Gastroesophageal sphincter (tissue), 4 donors: Measurements from ENCODE around the gene LAD1. TPM values are rescaled to one million over a fixed set of nuclear protein-coding genes. Genes with fewer than 3 reads are reported as not detected.

Source experiments
- ATAC-seq: fragments of 150-250 bp; one replicate; pipeline ENCODE4 v1.9.1; 2016; ENCODE audit warnings: mild to moderate bottlenecking, moderate library complexity
- H3K27ac ChIP-seq, 4 donors: fragments of 200-600 bp; sonication (generic) in 3 of 4; 1 replicate in 3 of 4; 2 replicates in 1 of 4; pipeline ENCODE4 v1.5.1; 2016 to 2019
- H3K27me3 ChIP-seq: fragments of 200-600 bp; sonication (generic); one replicate; pipeline ENCODE4 v1.5.1; 2019
- H3K36me3 ChIP-seq, 2 donors: fragments of 200-600 bp; sonication (generic); one replicate each; pipeline ENCODE4 v1.5.1; 2019; ENCODE audit warnings: control low read depth in 1 of 2
- H3K4me1 ChIP-seq, 3 donors: fragments of 200-600 bp; sonication (generic); 1 replicate in 2 of 3; 2 replicates in 1 of 3; pipeline ENCODE4 v1.5.1; 2016 to 2019; ENCODE audit warnings: control low read depth in 2 of 3
- H3K4me3 ChIP-seq, 2 donors: fragments of 200-600 bp; sonication (generic); one replicate each; pipeline ENCODE4 v1.5.1; 2019; ENCODE audit warnings: mild to moderate bottlenecking in 1 of 2, moderate library complexity in 1 of 2
- H3K9me3 ChIP-seq, 3 donors: fragments of 200-600 bp; sonication (generic); one replicate each; pipeline ENCODE4 v1.5.1; 2017 to 2019; ENCODE audit warnings: control low read depth in 2 of 3
- CTCF ChIP-seq, 4 experiments: fragments of 200-600 bp in 2 of 4; fragments of 450-650 bp in 2 of 4; sonication (generic) in 1 of 4; IDR thresholded peaks; one replicate each; pipeline ENCODE4 v1.5.1; 2017 to 2019; ENCODE audit warnings: antibody characterized with exemption in 4 of 4, mild to moderate bottlenecking in 2 of 4, moderate library complexity in 2 of 4
- EP300 ChIP-seq: sonication (generic); formaldehyde crosslinking; IDR thresholded peaks from one replicate; pipeline ENCODE4 v1.6.1; 2017; ENCODE audit warnings: antibody characterized with exemption, mild to moderate bottlenecking
- POLR2A ChIP-seq, 2 donors: fragments of 450-650 bp; IDR thresholded peaks; one replicate each; pipeline ENCODE4 v1.6.1; 2017; ENCODE audit warnings: antibody characterized with exemption in 2 of 2, mild to moderate bottlenecking in 2 of 2, moderate library complexity in 1 of 2
- POLR2AphosphoS5 ChIP-seq: sonication (generic); formaldehyde crosslinking; IDR thresholded peaks from one replicate; pipeline ENCODE4 v1.6.1; 2017; ENCODE audit warnings: antibody characterized with exemption
- WGBS, 2 donors: methylation state at CpG; one replicate each; pipeline ENCODE4 v1.1.5; 2018; ENCODE audit warnings: low coverage in 1 of 2; 5-methylcytosine and 5-hydroxymethylcytosine counted together
- total RNA-seq, 4 donors: library from RNA; depleted of rRNA; stranded (reverse); fragments of >200 nt; gene quantifications; one replicate each; pipeline ENCODE4 v1.1.0, GENCODE V29; 2016

LAD1 gene
- total RNA-seq, 4 donors from 2014 or later: 1.2 to 24.1 (median 1.9) TPM

GRCh38 chr1:201404722-201405483 lies 5.8 kb upstream of the LAD1 start:
- H3K4me3 ChIP-seq: no peak overlapping the region
- peaks cover 38% of the 10 kb centered on the region for H3K27me3 ChIP-seq
- H3K9me3 ChIP-seq: no peaks in the 10 kb centered on the region
- H3K36me3 ChIP-seq: no peaks in the 10 kb centered on the region
- TF ChIP-seq POLR2A (IDR thresholded peaks at IDR 0.05) (no peak), EP300 (no peak), POLR2AphosphoS5 (no peak), CTCF (IDR thresholded peaks at IDR 0.05) (no peak)
- no peak overlapping the region for H3K27ac ChIP-seq
- 100% methylated on average over 2 of the region's 11 CpGs; no CpG with 5 or more reads in 1 of the 2 donors for WGBS, 2 donors
- no peaks in the 10 kb centered on the region for H3K4me1 ChIP-seq
- no peak for ATAC-seq

DNA sequence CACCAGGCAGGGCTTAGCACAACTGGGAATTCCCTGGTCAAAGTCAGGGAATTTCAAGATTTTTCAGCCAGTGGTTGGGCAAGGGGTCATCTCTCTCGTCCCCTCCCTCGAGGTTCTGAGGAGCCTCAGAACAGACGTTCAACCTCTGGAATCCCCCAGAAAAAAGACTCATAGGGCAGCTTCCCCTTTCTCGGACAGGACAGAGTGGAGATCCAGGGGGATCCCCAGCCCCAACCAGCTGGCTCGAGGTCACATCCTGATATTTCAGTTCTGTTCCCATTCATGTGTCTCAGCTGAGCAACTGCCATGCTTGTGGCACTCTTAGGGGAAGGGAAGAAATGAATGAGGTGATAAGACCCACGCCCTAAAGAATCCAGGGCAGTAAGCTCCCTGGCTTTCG lies 4.9 kb upstream of the LAD1 start:
- Histone ChIP-seq H3K27me3 (peaks cover 47% of the 10 kb centered on the region), H3K9me3 (no peaks in the 10 kb centered on the region), H3K36me3 (no peaks in the 10 kb centered on the region), H3K4me3 (no peak overlapping the region), H3K27ac (no peak overlapping the region), H3K4me1 (peaks cover 0 to 8% (median 5%) of the 10 kb centered on the region in 3 donors)
- WGBS, 2 donors: 54 to 100% methylated on average over 1 to 5 of the region's 7 CpGs
- no peak for ATAC-seq
- TF ChIP-seq EP300: no peak
- no peak for TF ChIP-seq CTCF (IDR thresholded peaks at IDR 0.05)
- no peak for TF ChIP-seq POLR2AphosphoS5
- TF ChIP-seq POLR2A (IDR thresholded peaks at IDR 0.05): no peak

DNA sequence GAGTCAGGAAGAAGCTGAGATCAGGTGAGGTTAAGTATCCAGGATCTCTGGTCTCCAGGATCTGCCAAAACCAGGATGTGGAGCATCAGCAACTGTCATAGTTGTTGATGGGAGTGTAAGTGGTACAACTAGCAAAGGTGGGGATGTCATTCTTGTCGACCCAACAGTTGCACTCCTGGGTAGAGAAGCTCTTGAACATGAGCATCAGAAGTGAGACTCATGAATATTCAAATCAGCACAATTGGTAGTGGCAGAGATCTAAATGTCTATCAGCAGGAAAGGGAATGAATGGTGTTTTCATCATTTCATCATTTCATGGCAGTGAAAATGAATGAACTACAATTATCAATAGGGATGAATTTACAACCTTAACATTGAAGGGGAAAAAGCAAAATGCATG lies 4.2 kb upstream of the LAD1 start:
- WGBS, 2 donors: 33 to 75% methylated on average over 1 of the region's 1 CpG
- H3K4me3 ChIP-seq: no peak overlapping the region
- H3K9me3 ChIP-seq: no peaks in the 10 kb centered on the region
- no peak overlapping the region for H3K27ac ChIP-seq
- no peaks in the 10 kb centered on the region for H3K36me3 ChIP-seq
- no peak for ATAC-seq
- H3K27me3 ChIP-seq: peaks cover 54% of the 10 kb centered on the region
- no peak for TF ChIP-seq EP300
- no peak for TF ChIP-seq POLR2AphosphoS5
- TF ChIP-seq CTCF (IDR thresholded peaks at IDR 0.05): no peak
- no peak for TF ChIP-seq POLR2A (IDR thresholded peaks at IDR 0.05)
- H3K4me1 ChIP-seq: peaks cover 0 to 11% (median 7%) of the 10 kb centered on the region in 3 donors

- Histone ChIP-seq H3K9me3 (no peaks in the 10 kb centered on the region), H3K27me3 (peaks cover 70% of the 10 kb centered on the region), H3K4me3 (no peak overlapping the region), H3K36me3 (no peaks in the 10 kb centered on the region), H3K4me1 (peaks cover 0 to 11% (median 7%) of the 10 kb centered on the region in 3 donors), H3K27ac (no peak overlapping the region)
- WGBS, 2 donors: 92% methylated on average over 2 of the region's 2 CpGs; no CpG with 5 or more reads in 1 of the 2 donors
- no peak for TF ChIP-seq POLR2AphosphoS5
- no peak for TF ChIP-seq EP300
- no peak for TF ChIP-seq POLR2A (IDR thresholded peaks at IDR 0.05)
- TF ChIP-seq CTCF (IDR thresholded peaks at IDR 0.05): no peak
- ATAC-seq: no peak
These were observed 2.6 kb upstream of the LAD1 start for GRCh38 chr1:201401700-201402099.

GRCh38 chr1:201400852-201401230 lies 1.7 kb upstream of the LAD1 start:
- H3K9me3 ChIP-seq: no peaks in the 10 kb centered on the region
- WGBS, 2 donors: 33 to 94% methylated on average over 1 to 2 of the region's 2 CpGs
- no peak overlapping the region for H3K4me3 ChIP-seq
- no peak for ATAC-seq
- peaks cover 71% of the 10 kb centered on the region for H3K27me3 ChIP-seq
- H3K27ac ChIP-seq: no peak overlapping the region
- TF ChIP-seq POLR2AphosphoS5: no peak
- TF ChIP-seq CTCF (IDR thresholded peaks at IDR 0.05): no peak
- TF ChIP-seq EP300: no peak
- TF ChIP-seq POLR2A (IDR thresholded peaks at IDR 0.05): no peak
- peaks cover 0 to 11% (median 7%) of the 10 kb centered on the region in 3 donors for H3K4me1 ChIP-seq
- H3K36me3 ChIP-seq: no peaks in the 10 kb centered on the region
